Activated CD4-positive, alpha-beta T cell treated with anti-CD3 and anti-CD28 coated beads, Interleukin-10, Interleukin-2, amounts not matched to agents 100 ng/mL and 50 ng/mL, durations not matched to agents 16 hours and 8 hours (primary cell): ENCODE results near the gene ALDH6A1.

Source experiments
- DNase-seq: peaks from one replicate; pipeline ENCODE4 v3.0.0-alpha.2; 2020

The ALDH6A1 gene

DNA sequence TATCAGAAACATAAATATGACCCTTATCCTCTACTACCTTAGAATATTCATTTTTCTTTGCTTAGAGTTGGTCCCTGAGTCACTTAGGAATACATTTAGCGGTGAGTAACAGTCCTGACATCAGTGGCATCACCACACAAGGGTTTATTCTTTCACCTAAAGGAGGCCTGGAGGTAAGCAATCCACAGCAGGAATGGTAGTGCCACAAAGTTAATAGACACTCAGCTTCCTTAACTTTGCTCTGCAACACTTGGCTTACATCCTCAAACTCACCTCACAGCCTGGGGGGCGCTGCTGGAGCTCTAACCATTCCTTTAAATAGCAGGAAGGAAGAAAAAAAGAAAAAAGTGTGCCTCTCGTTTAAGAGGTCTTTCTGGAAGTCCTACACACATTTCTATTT lies 36.0 kb downstream of the ALDH6A1 start:
- no peak for DNase-seq

DNA sequence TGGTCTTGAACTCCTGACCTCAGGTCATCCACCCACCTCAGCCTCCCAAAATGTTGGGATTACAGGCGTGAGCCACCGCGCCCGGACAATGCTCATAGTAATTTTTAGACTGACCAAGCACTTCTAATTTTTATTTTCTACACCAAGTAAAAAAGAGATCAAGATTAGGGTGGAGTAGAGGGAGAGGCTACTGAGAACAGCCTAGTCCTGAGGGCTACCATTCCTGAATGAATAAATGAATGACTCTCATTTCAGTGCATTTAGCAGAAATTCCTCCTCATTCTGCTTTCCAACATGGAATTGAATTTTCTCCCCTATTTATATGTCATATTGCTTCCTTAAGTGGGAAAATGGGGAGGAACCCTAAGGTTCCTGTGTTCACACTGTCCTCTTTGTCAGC lies 38.7 kb downstream of the ALDH6A1 start:
- no peak for DNase-seq

DNA sequence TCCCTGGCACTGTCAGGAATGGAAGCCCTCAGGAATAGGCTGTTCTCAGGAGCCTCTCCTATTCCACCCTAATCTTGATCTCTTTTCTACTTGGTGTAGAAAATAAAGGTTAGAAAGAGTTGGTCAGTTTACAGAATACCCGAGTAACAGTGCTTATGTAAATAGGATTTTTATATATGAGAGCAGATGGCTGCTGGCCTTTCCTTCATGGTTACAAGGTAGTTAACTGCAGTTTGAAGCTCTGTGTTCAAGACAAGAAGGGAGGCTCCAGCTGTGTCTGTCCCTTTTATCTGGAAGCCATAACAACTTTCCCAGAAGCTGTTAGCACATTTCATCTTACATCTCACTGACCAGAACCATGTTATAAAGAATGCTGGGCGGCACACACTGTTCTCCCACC lies 42.0 kb downstream of the ALDH6A1 start:
- no peak for DNase-seq

DNA sequence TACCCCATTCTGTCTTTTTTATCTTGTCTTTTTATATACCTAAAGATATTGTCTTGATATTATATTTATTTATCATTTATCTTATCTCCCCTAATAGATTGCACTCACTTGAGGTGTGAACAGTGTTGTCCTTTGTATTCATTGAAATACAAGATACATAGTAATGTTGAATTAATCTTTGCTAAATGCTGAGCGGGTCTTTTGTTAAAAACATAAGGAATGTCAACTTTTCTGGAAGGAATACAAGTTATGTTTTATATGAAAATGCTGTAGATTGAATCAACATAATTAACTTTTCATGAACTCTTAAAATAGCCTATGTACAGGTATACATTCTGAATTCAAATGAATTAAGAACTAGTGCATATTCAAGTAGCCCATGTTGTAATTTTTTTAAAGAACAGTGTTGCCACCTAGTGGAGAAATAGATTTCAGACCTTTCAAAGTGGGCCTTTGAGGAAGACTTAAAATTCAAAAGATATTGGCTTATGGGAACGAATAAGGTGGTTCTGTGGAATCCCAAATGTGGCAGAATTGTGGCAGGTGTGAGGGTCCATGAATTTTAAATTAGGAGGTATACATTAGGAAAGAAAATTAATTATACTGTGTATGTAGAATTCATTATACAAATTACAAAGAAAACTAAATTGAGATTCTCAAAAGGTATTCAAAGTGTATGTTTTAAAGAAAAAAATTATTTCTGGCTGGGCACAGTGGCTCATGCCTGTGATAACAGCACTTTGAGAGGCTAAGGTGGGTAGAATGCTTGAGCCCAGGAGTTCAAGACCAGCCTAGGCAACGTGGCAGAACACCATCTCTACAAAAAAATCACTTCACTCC lies 46.0 kb downstream of the ALDH6A1 start:
- DNase-seq: peak; percentile 60

DNA sequence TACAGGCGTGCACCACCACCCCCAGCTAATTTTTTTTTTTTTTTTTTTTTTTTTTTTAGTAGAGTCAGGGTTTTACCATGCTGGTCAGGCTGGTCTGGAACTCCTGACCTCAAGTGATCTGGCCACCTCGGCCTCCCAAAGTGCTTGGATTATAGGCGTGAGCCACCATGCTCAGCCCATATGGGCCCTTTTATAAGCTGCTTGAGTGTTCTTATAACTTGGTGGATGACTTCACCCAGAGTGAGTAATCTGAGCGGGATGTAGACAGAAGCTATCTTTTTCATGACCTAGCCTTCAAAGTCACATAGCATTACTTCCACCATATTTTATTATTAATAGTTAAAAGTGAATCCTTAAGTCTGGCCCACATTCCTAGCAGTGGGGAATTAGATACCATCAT lies 48.7 kb downstream of the ALDH6A1 start:
- no peak for DNase-seq

DNA sequence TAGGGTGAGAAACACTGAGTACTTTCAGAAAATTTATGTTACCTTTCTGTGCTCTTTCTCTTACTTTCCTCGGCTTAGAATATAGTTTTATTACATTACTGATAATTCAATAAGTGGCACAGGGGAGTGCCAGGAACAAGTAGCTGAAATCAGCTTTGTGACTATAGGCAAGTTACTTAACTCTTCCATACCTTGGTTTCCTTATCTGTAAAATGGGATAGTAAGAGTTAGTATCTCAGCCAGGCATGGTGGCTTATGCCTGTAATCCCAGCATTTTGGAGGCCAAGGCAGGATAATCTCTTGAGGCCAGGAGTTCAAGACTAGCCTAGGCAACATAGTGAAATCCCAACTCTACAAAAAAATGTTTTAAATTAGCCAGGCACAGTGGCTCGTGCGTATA lies 49.7 kb downstream of the ALDH6A1 start:
- DNase-seq: no peak

DNA sequence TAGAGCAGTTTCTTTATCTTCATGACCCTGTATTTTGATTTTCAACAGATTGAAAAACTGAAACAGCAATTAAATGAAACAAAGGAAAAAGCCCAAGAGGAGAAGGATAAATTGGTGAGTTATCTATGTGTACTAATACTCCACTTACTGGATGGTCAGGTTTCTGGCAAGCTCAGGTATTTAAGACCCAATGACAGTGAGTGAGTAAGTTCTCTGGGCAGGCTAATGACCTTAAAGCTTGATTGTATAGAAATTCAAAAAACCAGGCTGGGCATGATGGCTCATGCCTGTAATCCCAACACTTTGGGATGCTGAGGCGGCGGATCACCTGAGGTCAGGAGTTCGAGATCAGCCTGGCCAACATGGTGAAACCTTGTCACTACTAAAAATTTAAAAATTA lies 55.1 kb downstream of the ALDH6A1 start:
- DNase-seq: no peak

DNA sequence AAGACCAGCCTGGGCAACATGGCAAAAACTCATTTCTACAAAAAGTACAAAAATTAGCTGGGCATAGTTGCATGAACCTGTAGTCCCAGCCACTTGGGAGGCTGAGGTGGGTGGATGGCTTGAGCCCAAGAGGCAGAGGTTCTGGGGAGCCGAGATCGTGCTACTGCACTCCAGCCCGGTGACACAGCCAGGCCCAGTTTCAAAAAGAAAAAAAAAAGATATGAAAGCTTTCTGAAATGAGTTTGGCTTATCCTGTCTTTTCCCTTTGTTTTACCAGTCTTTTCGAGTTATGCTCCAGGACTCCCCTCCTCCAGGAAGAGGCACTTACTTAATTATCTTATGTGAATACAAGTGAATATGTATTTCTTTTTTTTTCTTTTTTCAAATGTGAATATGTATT lies 61.9 kb downstream of the ALDH6A1 start:
- no peak for DNase-seq

DNA sequence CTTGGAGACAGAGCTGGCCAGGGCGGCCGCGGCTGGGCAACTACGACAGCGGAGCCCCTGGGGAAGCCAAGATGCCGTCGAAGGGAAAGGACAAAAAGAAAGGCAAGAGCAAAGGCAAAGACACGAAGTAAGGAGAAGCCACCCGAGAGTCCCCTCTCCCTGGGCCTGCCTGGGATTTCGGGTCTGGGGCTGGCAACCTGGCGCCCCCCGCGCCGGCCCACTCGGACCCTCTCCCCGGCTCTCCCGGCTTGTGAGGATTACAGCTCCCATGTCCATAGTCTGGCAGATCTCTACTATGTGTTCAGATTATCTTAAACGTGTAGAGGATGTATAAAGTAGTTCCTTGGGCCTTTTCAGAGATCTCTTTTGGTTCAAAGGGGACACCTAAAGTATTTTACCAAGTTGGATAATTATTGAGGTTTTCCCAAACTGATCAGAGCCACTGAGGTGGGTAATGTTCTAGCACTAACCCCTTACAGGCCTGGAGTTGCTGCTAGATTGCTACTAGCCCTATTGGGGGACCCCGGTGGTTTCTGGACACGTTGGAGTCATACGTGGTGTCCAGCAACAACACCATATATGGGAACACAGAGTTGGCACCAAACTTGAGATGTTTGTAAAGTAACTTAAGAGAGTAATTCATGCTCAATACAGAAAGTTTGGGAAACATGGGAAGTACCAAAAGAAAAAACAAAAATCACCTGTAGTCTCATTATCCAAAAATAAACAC lies 64.7 kb downstream of the ALDH6A1 start:
- no peak for DNase-seq

DNA sequence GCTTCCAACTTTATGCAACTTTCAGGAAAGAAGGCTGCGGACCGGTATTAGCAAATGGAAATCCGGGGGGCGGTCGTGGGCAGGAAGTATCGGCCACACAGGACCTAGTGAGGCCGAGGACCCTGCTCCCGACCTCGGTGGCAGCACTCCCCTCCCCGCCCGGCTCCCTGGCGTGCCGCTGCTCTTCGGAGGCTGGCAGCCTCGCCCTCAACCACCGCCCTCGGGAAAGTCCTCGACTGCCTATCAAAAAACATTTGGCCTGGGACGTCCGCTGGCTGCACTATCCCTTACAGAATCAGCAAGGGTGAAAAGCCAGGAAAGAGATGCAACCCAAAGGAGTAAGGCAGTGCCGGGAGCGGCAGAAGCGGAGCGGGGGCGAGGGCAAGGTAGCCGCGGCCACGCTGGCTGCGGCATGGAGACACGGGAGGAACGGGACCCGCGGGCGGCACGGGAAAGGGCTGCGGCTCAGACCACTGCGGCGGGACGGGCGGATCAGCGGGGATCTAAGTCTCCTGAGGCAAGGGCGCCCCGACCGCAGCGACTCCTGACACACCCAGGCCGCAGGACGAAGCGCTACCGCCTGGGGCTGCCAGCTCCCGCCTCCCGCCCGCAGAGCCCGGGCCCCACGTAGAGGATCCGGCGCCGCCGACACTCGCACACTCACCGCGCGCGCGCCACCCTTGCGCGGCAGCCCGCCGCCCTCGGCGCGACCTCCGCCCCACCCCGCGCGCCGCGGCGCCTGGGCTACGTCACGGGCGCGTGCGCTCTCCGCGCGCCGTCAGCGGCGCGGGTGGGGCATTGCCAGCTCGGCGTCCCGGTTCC lies 65.5 kb downstream of the ALDH6A1 start, which contains the start of the genes BBOF1 and ENTPD5:
Gene BBOF1 (plus strand): TSS at position 764 of the 822 bp plus-strand sequence. CDS start 130 bp downstream, outside the sequence.
Gene ENTPD5 (minus strand): TSS at position 703 of the 822 bp plus-strand sequence. CDS start 31,186 bp downstream, outside the sequence.
- peak; percentile 89 for DNase-seq

DNA sequence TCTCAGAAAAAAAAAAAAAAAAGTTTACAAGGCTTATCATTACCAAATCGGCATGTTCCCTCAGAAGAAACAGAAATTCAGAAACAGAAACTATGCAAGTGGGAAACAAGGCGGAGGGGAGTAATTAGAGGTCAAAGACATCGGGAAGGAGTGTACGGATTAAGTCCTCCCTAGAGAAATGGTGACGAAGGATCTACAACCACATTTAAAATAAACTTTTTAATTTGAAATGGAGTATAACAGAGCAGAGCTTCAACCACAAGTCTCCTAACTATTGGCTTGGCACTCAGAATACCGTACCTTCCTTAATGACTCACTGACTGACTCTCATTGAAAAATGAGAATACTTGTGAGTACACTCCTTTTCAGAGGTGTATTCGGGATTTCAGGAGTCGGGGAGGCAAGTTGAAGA lies 66.1 kb downstream of the ALDH6A1 start:
- DNase-seq: peak; percentile 47

DNA sequence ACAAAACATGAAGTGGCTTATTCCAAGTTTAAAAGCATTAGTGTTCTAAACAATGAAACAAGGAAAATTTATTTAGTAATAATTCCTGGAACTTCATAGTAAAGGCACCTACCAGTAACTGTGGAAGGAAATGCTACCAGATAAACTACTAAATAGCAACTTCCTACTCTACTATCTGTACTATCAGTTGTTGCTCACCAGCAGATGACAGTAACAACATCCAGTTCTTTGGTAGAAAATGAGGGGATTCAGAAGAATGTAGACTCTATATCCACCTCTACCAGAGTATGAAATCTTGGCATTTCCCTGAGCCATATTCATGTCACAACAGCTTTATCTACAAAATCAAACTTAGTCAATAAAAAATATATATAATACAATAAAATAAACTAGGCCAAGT lies 68.3 kb downstream of the ALDH6A1 start:
- no peak for DNase-seq

DNA sequence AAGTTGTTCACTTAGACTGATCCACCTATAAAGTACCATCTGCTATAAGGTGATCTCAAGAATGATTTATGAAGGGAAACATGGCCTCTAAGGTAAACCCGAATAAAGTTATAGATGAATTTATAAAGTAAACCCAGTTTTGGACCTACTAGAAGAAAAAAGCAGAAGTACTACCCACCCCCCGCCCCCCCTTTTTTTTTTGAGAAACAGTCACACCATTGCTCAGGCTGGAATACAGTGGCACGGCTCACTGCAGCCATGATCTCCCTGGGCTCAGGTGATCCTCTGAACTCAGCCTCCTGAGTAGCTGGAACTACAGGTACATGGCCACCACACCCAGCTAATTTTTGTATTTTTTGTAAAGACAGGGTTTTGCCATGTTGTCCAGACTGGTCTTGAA lies 69.1 kb downstream of the ALDH6A1 start:
- DNase-seq: no peak

DNA sequence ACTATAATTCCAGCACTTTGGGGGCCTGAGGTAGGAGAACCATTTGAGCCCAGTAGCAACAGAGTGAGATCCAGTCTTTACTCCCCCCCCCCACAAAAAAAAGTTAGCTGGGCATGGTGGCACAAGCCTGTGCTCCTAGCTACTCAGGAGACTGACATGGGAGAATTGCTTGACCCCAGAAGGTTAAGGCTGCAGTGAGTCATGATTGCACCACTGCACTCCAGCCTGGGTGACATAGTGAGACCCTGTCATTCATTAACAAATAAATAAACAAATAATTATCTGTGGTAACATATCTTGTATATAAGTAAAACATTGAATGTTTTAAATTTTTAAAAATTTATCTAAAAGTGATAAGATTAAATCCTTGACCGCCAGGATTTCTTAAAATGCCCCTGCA lies 70.0 kb downstream of the ALDH6A1 start:
- DNase-seq: no peak

DNA sequence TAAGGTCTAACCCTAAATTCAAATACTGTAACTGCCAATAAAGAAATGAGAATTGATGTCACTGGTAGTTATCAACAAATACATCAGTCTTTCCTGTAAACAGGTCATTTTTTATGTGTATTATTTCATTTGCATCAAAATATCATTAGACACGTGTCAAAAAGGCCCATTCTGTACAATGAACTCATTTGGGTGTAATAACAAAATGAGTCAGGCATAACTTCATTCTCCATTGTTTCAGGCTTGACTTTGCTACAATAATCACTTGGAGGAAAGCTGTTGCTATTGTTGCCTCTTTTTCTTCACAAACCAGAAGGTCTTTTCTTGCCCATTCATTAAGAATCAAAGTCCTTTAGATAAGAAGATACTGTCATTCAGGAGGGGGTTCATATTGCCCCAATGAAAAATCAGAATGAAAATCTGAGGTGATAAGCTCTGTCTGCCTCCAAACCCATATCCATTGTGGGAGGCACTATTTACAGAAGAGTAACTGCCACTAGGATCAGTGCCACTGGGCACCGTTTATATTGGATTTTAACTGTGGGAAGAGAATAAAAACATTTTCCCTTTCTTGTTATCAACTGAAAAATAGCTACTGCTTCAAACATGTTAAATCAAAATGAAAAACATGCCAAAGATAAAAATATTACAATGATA lies 75.3 kb downstream of the ALDH6A1 start:
- no peak for DNase-seq
